GM23338 (cell line): ENCODE results near the gene ACSF3.

Experiments
- CREB1 ChIP-seq: fragments of 250-450 bp; sonication (Bioruptor Pico); IDR thresholded peaks from 2 replicates; pipeline ENCODE4 v1.5.0; 2020; ENCODE audit warnings: low read depth, mild to moderate bottlenecking, moderate library complexity
- EZH2 ChIP-seq: fragments of 200-600 bp; sonication (generic); IDR thresholded peaks from one replicate; pipeline ENCODE4 v1.8.0; 2017; ENCODE audit warnings: antibody characterized with exemption, mild to moderate bottlenecking, low read depth; ENCODE audit not compliant: unreplicated experiment
- JUNB ChIP-seq: IDR thresholded peaks from one replicate; pipeline ENCODE4 v1.6.1; 2016; ENCODE audit warnings: antibody characterized with exemption; ENCODE audit not compliant: unreplicated experiment
- POLR2AphosphoS5 ChIP-seq: IDR thresholded peaks from 2 replicates; pipeline ENCODE4 v1.6.1; 2016; ENCODE audit warnings: antibody characterized with exemption, low read depth
- STAT1 ChIP-seq: IDR thresholded peaks from one replicate; pipeline ENCODE4 v1.6.1; 2016; ENCODE audit warnings: antibody characterized with exemption; ENCODE audit not compliant: unreplicated experiment
- TF ChIP-seq, protein P1 (sequence below), 2 experiments: fragments of 200-600 bp in 1 of 2; sonication (generic) in 1 of 2; conservative IDR thresholded peaks; 2 replicates each; pipeline versions ENCODE4 v1.5.1 to v1.6.1; 2016 to 2017; ENCODE audit warnings: antibody characterized with exemption in 2 of 2, low read depth in 2 of 2, mild to moderate bottlenecking in 2 of 2, moderate library complexity in 1 of 2

DNA sequence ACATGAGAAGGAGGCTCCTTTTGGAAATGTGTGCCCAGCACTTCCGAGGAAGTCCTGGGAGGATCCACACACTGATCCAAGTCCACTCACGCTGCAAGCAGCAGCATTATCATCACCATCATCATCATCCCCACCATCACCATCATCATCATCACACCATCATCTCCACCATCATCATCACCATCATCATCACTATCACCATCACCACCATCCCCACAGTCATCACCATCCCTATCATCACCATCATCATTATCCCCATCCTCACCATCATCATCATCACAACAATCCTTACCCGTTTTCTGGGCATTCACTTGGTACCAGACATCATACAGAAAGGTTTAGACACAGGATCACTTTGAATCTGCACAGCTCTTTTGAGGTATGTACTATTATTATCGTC lies 47.8 kb upstream of the ACSF3 start:
- TF ChIP-seq POLR2AphosphoS5: no peak
- TF ChIP-seq JUNB: no peak
- TF ChIP-seq, protein P1, sequence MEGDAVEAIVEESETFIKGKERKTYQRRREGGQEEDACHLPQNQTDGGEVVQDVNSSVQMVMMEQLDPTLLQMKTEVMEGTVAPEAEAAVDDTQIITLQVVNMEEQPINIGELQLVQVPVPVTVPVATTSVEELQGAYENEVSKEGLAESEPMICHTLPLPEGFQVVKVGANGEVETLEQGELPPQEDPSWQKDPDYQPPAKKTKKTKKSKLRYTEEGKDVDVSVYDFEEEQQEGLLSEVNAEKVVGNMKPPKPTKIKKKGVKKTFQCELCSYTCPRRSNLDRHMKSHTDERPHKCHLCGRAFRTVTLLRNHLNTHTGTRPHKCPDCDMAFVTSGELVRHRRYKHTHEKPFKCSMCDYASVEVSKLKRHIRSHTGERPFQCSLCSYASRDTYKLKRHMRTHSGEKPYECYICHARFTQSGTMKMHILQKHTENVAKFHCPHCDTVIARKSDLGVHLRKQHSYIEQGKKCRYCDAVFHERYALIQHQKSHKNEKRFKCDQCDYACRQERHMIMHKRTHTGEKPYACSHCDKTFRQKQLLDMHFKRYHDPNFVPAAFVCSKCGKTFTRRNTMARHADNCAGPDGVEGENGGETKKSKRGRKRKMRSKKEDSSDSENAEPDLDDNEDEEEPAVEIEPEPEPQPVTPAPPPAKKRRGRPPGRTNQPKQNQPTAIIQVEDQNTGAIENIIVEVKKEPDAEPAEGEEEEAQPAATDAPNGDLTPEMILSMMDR (conservative IDR thresholded peaks at IDR 0.05; ENCODE audit: low read depth in 2 of 2): no peak
- TF ChIP-seq STAT1: no peak
- TF ChIP-seq EZH2: no peak
- no peak for TF ChIP-seq CREB1 (CRISPR knock-in tag)
